ENCODE data around the gene ADAMTS9.

Gene ADAMTS9

DNA sequence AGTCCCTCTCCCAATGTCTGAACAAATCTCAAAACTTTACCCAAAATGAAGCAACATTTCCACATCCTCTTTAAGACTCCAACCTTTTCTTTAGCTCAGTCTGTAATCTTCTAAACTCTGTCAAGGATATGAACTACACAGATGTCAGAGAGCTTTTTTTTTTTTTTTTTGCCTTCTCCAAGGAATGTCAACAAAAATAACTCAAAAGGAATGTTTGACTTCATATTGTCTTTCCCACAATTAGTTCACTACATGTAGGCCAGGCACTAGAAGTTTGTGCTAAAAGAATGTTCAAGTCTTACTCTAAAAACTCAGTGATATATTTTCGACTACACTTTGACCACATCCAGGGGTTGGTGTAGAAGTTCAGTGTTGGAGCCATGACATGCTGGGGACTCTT lies 37.1 kb downstream of the ADAMTS9 start:
- H3K36me3 ChIP-seq (ENCODE audit: control insufficient read depth, low read depth, low read length) = no peaks in the 10 kb centered on the region
- no peak overlapping the region for H3K27ac ChIP-seq (ENCODE audit: low read length)
- no peak overlapping the region for H3K9ac ChIP-seq (ENCODE audit: low read length)
- H3K9me3 ChIP-seq (ENCODE audit: control insufficient read depth, low read depth, low read length) = no peaks in the 10 kb centered on the region
- no peak overlapping the region for H3K4me3 ChIP-seq (ENCODE audit: low read length)
- H3K4me1 ChIP-seq (ENCODE audit: control insufficient read depth, low read depth, low read length) = peaks cover 20% of the 10 kb centered on the region
- no peaks in the 10 kb centered on the region for H3K27me3 ChIP-seq (ENCODE audit: control insufficient read depth, insufficient read depth, low read length)

DNA sequence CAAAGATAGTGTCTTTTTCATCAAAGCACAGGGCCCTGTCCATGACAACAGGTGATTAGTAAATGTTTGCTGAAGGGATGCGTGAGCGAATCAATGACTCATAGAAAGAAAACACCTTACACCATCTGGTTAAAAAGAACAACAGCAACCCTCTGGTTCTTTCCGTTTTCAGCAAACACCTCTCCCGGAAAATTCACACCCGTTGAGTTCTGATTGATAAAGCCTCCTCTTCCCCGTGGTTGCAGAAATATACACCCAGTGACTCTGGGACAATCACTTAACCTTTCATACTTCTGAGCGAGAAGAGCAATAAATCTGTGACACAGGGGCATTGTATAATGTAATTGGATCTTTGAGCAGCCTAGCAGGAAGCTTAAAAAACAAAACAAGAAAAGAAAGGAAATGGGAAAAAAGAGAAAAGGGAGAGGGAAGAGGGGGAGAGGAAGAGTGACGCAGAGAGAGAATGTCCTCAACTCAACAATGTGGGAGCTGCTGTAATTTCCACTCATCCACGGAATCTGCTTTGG lies 37.6 kb downstream of the ADAMTS9 start:
- Histone ChIP-seq H3K27me3 (ENCODE audit: control insufficient read depth, insufficient read depth, low read length) (no peaks in the 10 kb centered on the region), H3K4me3 (ENCODE audit: low read length) (no peak overlapping the region), H3K36me3 (ENCODE audit: control insufficient read depth, low read depth, low read length) (no peaks in the 10 kb centered on the region), H3K9ac (ENCODE audit: low read length) (no peak overlapping the region), H3K9me3 (ENCODE audit: control insufficient read depth, low read depth, low read length) (no peaks in the 10 kb centered on the region), H3K27ac (ENCODE audit: low read length) (no peak overlapping the region), H3K4me1 (ENCODE audit: control insufficient read depth, low read depth, low read length) (peaks cover 20% of the 10 kb centered on the region)

DNA sequence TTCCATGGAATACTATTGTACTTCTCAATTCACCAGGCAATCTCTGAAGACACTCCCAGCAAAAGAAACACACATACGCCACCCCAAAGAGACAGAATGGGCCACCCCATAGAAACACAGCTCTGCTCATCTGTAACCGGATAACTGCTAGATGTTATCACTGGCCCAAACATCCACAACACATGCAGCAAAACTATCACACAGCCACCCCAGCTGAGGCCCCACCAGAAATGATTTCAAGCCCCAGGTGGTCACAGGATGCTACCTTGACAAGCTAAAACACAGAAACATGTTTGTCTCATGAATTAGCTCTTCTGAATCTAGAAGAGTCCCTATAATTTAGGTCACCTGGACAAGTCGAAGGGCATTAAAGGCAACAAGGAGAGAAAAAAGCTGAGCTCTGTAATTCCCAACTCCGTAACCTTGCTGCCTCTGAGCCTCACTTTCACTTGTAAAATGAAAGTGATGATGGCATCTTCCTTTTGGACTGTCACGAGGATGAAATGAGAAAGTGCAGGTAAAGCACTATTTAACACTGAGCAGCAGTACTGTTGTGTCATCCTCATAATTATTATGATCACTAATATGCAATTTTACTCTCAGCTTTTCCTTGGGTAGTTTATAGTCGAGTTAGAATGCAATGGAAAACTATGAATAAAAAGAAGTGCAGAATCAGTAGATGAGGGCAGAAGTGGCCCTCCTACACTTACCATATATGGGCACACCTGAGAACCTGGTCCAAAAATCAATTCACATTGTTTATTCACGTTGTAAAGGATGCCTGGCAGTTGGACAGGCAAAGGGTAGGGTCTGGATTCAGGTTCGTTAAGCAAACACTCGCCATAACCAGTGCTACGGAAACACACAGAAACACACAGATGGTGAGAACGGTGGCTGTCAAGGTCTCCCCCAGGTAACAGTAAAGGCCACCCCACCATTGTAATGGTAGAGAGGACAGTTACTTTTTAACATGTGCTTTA lies 38.6 kb downstream of the ADAMTS9 start:
- Histone ChIP-seq H3K27ac (ENCODE audit: low read length) (no peak overlapping the region), H3K4me1 (ENCODE audit: control insufficient read depth, low read depth, low read length) (peaks cover 20% of the 10 kb centered on the region), H3K36me3 (ENCODE audit: control insufficient read depth, low read depth, low read length) (no peaks in the 10 kb centered on the region), H3K9ac (ENCODE audit: low read length) (no peak overlapping the region), H3K4me3 (ENCODE audit: low read length) (no peak overlapping the region), H3K9me3 (ENCODE audit: control insufficient read depth, low read depth, low read length) (no peaks in the 10 kb centered on the region), H3K27me3 (ENCODE audit: control insufficient read depth, insufficient read depth, low read length) (no peaks in the 10 kb centered on the region)

DNA sequence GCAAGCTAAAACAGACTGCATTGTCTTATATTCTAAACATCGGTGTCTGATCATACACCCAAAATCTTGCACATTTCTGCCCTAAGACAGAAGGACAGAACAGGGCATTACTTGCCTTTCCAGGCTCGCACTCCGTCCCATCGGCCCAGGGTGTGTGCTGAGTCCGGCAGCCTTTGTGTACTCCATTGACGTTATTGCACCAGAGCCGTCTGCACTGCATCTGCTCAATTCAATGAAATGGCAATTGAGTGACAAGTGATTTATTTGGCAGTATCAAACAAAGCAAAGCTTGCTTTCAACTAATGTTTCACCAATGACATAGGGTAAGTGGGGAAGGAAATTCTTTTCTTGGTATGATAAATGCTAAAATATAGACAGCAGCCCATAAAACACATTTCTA lies 40.0 kb downstream of the ADAMTS9 start:
- Histone ChIP-seq H3K9me3 (ENCODE audit: control insufficient read depth, low read depth, low read length) (no peaks in the 10 kb centered on the region), H3K4me3 (ENCODE audit: low read length) (no peak overlapping the region), H3K27me3 (ENCODE audit: control insufficient read depth, insufficient read depth, low read length) (no peaks in the 10 kb centered on the region), H3K27ac (ENCODE audit: low read length) (no peak overlapping the region), H3K36me3 (ENCODE audit: control insufficient read depth, low read depth, low read length) (no peaks in the 10 kb centered on the region), H3K9ac (ENCODE audit: low read length) (no peak overlapping the region), H3K4me1 (ENCODE audit: control insufficient read depth, low read depth, low read length) (peaks cover 22% of the 10 kb centered on the region)

DNA sequence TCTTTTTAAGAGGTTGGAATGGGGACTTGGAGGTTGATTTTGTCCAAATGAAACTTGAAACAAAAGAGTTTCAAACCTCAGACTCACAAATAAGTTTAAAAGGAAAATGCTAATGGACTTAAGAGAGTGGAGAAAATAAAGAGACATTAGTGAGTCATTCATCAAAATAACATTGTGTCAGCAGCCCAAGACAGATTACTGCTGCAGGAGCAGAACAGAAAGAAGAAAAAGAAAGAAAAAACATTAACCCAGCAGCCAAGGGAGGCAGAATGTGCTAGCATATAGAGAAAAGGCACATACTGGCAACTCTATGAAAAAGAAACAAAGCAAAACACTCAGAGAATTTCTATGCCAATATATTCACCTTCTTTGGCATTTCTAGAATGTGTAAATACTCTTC lies 42.6 kb downstream of the ADAMTS9 start:
- no peak overlapping the region for H3K4me3 ChIP-seq (ENCODE audit: low read length)
- no peak overlapping the region for H3K9ac ChIP-seq (ENCODE audit: low read length)
- no peak overlapping the region for H3K27ac ChIP-seq (ENCODE audit: low read length)
- H3K27me3 ChIP-seq (ENCODE audit: control insufficient read depth, insufficient read depth, low read length) = no peaks in the 10 kb centered on the region
- H3K36me3 ChIP-seq (ENCODE audit: control insufficient read depth, low read depth, low read length) = no peaks in the 10 kb centered on the region
- H3K9me3 ChIP-seq (ENCODE audit: control insufficient read depth, low read depth, low read length) = no peaks in the 10 kb centered on the region
- H3K4me1 ChIP-seq (ENCODE audit: control insufficient read depth, low read depth, low read length) = peaks cover 16% of the 10 kb centered on the region

DNA sequence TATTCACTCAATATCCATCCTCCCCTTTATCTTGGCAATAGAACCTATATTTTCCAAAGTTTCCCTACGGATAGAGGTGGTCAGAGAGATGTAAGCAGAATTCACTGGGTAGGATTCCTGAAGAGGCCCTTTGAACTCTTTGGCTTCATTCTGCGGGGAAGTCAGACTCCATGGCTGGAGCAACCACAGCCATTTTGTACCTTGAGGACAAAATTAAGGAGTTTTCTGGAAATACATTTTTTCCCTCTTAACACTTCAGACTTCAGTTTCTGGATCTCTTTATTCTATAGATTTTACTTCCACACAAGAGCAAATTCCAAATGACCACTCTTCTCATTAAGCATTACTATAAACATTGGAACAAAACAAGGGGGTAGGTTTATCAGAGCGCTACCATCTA lies 43.3 kb downstream of the ADAMTS9 start:
- Histone ChIP-seq H3K9me3 (ENCODE audit: control insufficient read depth, low read depth, low read length) (no peaks in the 10 kb centered on the region), H3K27me3 (ENCODE audit: control insufficient read depth, insufficient read depth, low read length) (no peaks in the 10 kb centered on the region), H3K36me3 (ENCODE audit: control insufficient read depth, low read depth, low read length) (no peaks in the 10 kb centered on the region), H3K9ac (ENCODE audit: low read length) (no peak overlapping the region), H3K4me3 (ENCODE audit: low read length) (no peak overlapping the region), H3K4me1 (ENCODE audit: control insufficient read depth, low read depth, low read length) (peaks cover 13% of the 10 kb centered on the region), H3K27ac (ENCODE audit: low read length) (no peak overlapping the region)

DNA sequence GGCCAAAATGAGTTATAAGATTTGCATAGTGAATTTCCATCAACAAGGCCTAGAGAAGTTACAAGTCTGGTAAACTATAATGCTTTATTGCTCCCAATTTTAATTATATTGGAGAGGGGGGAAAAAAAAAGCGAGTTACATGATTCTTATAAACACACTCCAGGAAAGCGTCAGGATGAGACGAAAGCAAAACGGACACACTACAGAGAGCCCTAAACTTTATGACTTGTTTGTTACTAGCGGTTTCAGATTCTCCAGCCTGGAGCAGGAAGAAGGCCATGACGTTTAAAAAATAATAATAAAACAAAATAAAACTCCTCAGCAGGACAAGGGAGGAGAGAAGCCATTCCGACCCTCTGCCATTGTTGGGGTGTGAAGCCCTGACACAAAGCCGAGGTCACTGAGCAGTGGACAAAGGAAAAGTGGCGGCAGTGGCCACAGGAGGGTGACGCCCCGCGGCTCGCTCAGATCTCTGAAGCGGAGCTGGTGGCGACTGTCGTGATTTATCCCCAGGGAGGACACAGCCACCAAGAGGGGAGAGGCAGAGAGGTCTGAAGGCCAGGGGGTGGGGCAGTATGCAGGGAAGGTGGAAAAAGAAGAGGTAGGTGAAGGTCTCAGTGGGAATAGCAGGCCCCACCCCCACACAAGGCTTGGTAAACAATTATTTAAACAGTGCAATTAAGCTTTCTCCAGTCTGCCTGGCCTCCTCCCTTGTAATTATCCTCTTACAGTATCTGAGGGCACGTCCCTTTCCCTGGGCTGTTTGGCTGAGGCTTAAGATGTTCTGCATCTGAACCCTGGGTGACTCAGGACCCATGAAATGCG lies 45.3 kb downstream of the ADAMTS9 start:
- no peaks in the 10 kb centered on the region for H3K36me3 ChIP-seq (ENCODE audit: control insufficient read depth, low read depth, low read length)
- no peaks in the 10 kb centered on the region for H3K27me3 ChIP-seq (ENCODE audit: control insufficient read depth, insufficient read depth, low read length)
- H3K27ac ChIP-seq (ENCODE audit: low read length) = no peak overlapping the region
- no peaks in the 10 kb centered on the region for H3K9me3 ChIP-seq (ENCODE audit: control insufficient read depth, low read depth, low read length)
- no peak overlapping the region for H3K9ac ChIP-seq (ENCODE audit: low read length)
- no peak overlapping the region for H3K4me3 ChIP-seq (ENCODE audit: low read length)
- H3K4me1 ChIP-seq (ENCODE audit: control insufficient read depth, low read depth, low read length) = peaks cover 21% of the 10 kb centered on the region

DNA sequence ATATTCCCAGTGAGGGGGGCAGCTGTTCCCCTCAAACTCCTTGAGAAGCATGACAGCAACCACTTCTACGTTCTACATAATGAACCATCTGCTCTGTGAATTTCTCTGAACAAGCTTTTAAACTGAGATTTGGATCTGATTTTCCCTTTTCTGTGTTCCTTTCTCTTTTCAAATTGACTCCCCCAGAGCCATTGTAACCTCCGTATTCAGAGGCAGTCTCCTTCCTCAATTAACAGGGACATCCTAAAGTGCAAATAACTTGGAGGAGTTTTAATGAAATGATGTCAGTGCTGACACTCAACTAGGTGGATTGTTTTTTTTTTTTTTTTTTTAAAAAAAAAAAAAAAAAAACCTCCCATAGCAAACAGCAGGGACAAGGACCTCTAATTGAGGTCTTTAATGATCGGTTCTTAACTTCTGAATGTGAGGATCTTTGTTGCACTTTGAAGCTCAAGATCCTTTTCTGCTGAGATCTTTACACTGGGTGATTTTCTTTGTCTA lies 48.8 kb downstream of the ADAMTS9 start:
- H3K27me3 ChIP-seq (ENCODE audit: control insufficient read depth, insufficient read depth, low read length) = no peaks in the 10 kb centered on the region
- H3K9ac ChIP-seq (ENCODE audit: low read length) = no peak overlapping the region
- H3K4me1 ChIP-seq (ENCODE audit: control insufficient read depth, low read depth, low read length) = peaks cover 21% of the 10 kb centered on the region
- H3K4me3 ChIP-seq (ENCODE audit: low read length) = no peak overlapping the region
- no peak overlapping the region for H3K27ac ChIP-seq (ENCODE audit: low read length)
- no peaks in the 10 kb centered on the region for H3K36me3 ChIP-seq (ENCODE audit: control insufficient read depth, low read depth, low read length)
- H3K9me3 ChIP-seq (ENCODE audit: control insufficient read depth, low read depth, low read length) = no peaks in the 10 kb centered on the region

DNA sequence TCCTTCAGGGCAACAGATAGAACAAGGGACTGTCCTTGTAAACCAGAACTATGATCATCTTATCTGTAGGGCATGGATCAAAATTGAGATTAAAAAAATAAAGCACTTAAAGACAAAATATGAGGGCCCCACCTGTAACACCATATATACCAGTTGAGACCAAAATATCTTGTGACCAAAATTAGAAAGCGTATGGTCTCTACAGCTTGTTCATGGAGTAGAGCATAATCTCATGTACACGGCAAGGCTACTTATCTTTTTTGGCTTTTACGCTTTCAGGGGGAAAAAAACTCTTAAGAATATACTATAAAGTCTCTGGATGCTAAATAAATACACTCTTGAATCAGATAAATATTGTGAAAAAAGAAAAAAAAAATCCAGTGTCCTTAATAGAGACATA lies 49.3 kb downstream of the ADAMTS9 start:
- peaks cover 21% of the 10 kb centered on the region for H3K4me1 ChIP-seq (ENCODE audit: control insufficient read depth, low read depth, low read length)
- no peaks in the 10 kb centered on the region for H3K36me3 ChIP-seq (ENCODE audit: control insufficient read depth, low read depth, low read length)
- no peaks in the 10 kb centered on the region for H3K27me3 ChIP-seq (ENCODE audit: control insufficient read depth, insufficient read depth, low read length)
- no peak overlapping the region for H3K4me3 ChIP-seq (ENCODE audit: low read length)
- no peak overlapping the region for H3K27ac ChIP-seq (ENCODE audit: low read length)
- no peaks in the 10 kb centered on the region for H3K9me3 ChIP-seq (ENCODE audit: control insufficient read depth, low read depth, low read length)
- no peak overlapping the region for H3K9ac ChIP-seq (ENCODE audit: low read length)

DNA sequence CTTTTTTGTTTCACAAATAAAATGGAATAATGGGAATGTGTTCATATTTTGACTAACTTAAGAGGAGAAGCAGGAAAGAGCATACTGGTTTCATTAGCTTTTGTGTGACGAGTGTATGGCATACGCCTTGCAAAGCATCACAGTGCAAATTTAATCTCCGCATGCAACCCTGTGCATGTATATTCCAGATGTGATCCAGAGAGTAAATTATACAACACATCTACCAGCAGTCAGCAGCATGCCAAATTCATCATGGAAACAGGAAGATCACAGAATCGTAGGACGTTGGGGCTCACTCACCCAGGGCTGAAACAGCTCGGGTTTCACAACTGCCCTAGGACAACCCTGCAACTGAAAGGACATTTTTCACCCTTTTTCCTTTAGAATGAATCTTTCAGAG lies 53.4 kb downstream of the ADAMTS9 start:
- Histone ChIP-seq H3K4me1 (ENCODE audit: control insufficient read depth, low read depth, low read length) (peaks cover 6% of the 10 kb centered on the region), H3K27ac (ENCODE audit: low read length) (no peak overlapping the region), H3K36me3 (ENCODE audit: control insufficient read depth, low read depth, low read length) (no peaks in the 10 kb centered on the region), H3K9ac (ENCODE audit: low read length) (no peak overlapping the region), H3K27me3 (ENCODE audit: control insufficient read depth, insufficient read depth, low read length) (no peaks in the 10 kb centered on the region), H3K4me3 (ENCODE audit: low read length) (no peak overlapping the region), H3K9me3 (ENCODE audit: control insufficient read depth, low read depth, low read length) (no peaks in the 10 kb centered on the region)

DNA sequence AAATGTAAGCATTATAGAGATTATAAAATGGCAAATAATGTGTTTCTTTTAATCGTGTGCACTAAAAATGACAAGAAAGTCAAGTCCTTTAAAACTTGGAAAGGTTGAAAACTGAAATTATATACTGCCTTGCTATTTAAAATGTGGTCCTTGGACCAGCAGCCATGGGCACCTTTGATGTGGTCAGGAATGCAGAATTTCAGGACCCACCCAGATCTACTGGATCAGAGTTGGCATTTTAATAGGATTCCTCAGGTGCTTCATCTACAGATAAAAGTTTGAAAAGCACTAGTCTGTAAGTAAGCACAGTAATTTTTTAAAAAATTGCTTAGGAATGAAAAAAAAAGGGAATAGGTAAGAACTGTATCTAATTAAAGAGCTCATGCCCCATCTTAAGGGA lies 55.8 kb downstream of the ADAMTS9 start:
- H3K4me3 ChIP-seq (ENCODE audit: low read length) = no peak overlapping the region
- H3K27me3 ChIP-seq (ENCODE audit: control insufficient read depth, insufficient read depth, low read length) = no peaks in the 10 kb centered on the region
- no peaks in the 10 kb centered on the region for H3K9me3 ChIP-seq (ENCODE audit: control insufficient read depth, low read depth, low read length)
- no peak overlapping the region for H3K27ac ChIP-seq (ENCODE audit: low read length)
- no peaks in the 10 kb centered on the region for H3K4me1 ChIP-seq (ENCODE audit: control insufficient read depth, low read depth, low read length)
- H3K9ac ChIP-seq (ENCODE audit: low read length) = no peak overlapping the region
- no peaks in the 10 kb centered on the region for H3K36me3 ChIP-seq (ENCODE audit: control insufficient read depth, low read depth, low read length)

Data from iPS-18a (cell line).